HG03045 (cell line): ENCODE results near the gene BPI.
"Not testable (repeated sequence)": the region's sequence is repeated elsewhere in the genome, so short reads cannot be mapped to it uniquely, and the experiment has no call there.

Experiments
- ATAC-seq: cut with Tn5 transposase; IDR thresholded peaks from one replicate; pipeline ENCODE4 v1.9.1; 2021; ENCODE audit warnings: mild to moderate bottlenecking, moderate library complexity; ENCODE audit not compliant: unreplicated experiment

Gene BPI

DNA sequence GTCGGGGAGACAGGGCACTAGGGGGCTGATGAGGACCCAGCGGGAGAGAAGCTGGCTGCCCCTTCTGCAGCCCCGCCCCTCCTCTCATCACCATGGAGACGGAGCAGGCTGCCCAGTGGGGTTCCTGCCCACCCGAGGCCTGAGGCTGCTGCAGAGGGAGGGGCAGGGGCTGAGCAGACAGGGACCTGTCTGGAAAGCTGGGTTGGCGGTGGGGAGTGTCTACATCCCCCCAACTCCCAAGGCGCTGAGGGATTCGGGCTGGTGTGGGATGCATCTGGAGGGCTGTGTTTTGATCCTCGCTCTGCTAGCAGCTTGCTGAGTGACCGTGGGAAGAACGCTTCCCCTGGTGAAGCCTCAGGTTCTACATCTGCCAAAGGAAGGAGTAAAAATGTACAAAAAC, 1.2 kb upstream of the BPI start:
- no peak for ATAC-seq

DNA sequence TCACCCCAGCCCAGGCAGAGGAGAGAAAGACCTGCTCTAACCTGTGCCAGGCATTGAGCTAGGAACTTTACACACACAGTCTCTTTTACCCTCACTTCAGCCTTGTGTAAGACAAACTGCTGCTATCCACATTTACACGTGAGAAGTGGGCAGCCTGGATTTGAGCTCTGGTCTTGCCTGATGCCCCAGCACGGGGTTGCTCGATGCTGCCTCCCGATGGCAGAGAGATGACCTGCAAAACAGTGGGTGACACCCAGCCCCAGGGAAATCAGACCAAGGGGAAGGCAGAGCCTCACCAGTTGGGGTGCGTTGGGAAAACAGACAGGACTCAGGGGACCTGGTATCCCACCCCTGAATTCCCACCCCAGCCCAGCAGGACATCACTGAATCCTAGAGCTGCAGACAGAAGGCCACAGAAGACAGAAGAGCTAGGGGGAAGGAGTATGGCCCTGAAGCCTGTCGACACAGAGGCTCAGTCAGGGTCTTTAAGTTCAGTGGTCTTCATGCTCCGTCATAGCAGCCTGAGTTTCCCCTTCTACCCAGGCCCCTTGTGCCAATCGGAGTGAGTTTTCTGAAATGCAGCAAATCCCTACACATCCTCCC, 990 bp downstream of the BPI start:
- no peak for ATAC-seq

DNA sequence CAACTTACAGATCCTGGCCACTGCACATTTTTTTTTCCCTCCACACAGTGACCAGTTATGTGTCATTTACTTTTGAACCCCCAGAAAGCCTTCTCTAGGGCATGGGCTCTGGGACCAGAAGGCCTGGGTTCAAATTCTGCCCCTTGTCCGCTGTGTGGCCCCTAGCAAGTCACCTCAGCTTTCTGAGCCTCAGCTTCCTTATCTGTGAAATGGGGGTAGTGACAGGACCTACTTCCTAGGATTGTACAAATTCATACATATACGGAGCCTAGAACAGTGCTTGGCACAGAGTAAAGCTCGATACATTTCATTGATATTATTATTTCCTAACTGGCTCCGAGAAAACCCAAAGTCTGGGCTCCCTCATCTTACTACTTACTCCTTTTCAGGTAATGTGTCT, 1.6 kb downstream of the BPI start:
- no peak for ATAC-seq

DNA sequence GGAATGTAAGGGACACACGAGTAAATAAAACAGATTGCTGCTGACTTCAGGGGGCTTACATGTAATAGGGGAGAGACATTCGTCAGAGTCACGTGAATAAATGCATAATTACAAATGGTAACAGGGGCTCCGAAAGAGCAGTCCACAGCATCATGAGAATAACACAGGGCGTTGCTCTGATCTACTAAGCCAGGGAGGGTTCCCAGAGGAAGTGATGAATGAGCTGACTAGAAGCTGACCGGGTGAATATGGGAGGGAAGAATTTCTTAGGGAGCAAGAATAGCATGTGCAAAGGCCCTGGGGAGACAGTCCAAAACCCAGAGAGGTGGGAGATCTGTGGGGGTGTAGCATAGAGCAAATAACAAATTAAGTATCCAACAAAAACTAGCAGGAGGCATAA, 2.4 kb downstream of the BPI start:
- ATAC-seq = no peak

DNA sequence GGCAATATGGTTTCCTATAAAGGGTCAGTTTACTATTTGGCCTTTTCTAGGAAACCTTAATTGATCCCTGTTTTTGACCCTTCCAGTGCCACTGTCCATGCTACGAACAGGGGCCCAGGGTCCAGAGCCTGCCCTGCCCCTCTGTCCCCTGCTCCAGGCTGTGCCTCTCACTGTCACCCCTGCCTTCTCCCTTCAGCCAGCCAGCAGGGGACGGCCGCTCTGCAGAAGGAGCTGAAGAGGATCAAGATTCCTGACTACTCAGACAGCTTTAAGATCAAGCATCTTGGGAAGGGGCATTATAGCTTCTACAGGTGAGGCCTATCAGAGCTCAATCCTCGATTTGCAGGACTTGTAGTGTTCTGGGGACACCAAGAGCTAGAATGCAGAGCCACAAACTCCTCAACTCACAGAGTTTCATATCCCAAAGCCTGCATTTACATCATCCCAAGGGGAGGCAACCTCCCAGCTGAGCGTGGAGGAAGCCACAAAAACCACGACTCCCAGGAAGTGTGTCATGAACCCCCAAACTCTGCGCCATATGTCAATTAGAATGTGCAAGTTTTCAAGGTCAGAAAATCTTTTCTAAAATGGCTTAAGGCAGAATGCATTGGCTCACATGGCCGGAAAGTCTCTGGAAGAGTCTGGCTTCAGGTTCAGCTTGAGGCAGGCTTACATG, 3.6 kb downstream of the BPI start:
- no peak for ATAC-seq

DNA sequence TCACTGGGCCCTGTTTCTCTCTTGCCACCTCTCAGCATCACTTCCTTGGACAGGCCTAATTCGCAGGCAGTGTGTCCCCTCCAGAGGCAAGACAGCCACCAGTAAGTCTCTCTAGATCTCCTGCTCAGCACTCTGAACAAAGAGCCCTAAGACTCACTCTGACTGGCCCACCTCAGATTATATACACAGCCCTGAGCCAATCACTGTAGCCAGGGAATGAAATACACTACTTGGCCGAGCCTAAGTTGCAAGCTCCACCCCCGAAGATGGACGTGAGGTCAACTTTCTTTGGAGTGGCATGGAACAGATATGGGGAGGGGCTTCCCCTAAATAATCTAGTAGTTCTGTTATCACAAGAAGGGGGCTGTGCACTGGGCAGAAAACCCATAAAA, 4.1 kb downstream of the BPI start:
- ATAC-seq = no peak

DNA sequence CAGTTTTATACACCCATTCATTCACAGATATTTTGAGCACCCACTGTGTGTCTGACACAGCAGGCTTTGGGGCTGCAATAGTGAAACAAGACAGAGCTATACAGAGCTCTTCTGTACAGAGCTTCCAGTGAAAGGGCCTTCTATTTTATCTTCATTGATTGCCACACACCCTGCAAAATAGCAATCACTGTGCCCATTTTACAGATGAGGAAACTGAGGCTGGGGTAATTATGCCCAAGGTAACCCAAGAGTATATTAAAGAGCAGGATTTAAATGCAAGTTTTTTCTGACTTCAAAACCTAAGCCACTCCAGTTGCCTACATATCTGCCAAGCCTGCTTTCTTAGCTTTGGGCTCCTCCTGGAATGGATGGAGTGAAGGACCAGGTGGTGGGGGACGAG, 4.5 kb downstream of the BPI start:
- no peak for ATAC-seq

DNA sequence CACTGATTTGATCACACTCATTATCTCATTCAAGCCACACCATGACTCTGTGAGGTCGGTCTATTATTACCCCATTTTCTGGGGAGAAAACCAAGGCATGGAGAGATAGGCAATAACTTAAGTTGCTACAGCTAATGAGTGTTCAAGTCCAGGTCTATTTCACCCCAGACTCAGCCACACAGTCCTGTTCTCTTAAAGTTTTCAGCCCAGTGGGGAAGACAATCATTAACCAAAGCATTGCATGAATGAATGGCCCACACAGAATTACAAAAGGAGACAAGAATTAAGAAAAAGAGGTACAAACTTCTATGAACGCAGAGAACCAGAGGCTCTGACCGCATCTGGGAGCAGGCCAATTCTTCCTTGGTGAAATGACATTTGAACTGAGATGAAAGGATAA, 7.1 kb downstream of the BPI start:
- ATAC-seq = no peak

DNA sequence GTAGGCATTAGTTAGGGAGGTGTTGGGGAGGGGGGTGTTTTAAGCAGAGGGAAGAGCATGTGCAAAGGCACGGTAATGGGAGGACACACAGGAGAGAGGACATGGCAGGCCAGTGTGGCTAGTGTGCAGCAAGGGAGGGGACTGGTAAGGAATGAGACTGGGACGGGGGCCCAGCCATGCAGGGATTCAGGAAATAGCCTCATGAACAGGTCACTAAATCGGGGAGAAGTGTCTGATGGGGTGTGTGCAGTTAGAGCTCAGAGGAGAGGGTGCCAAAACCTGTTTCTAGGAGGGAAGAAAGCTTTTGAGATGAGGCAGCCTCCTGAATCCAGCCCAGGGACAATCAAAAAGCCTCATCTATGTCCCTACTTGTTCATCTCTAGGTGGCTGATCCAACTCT, 7.5 kb downstream of the BPI start:
- no peak for ATAC-seq

DNA sequence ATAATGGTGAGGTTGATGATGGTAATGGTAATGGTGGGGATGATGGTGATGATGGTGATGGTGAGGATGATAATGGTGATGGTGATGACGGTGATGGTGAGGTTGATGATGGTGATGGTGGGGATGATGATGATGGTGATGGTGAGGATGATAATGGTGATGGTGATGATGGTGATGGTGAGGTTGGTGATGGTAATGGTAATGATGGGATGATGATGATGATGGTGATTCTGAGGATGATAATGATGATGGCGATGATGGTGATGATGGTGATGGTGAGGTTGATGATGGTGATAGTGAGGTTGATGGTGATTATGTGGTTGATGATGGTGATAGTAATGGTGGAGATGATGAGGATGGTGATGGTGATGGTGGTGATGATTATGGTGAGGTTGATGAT, 9.7 kb downstream of the BPI start:
- no peak for ATAC-seq

DNA sequence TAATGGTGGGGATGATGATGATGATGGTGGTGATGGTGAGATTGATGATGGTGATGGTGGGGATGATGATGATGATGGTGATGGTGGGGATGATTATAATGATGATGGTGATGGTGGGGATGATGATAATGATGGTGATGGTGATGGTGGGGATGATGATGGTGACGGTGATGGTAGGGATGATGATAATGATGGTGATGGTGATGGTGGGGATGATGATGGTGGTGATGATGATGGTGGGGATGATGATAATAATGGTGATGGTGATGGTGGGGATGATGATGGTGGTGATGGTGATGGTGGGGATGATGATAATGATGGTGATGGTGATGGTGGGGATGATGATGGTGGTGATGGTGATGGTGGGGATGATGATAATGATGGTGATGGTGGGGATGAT, 10.4 kb downstream of the BPI start:
- not testable (repeated sequence) for ATAC-seq

DNA sequence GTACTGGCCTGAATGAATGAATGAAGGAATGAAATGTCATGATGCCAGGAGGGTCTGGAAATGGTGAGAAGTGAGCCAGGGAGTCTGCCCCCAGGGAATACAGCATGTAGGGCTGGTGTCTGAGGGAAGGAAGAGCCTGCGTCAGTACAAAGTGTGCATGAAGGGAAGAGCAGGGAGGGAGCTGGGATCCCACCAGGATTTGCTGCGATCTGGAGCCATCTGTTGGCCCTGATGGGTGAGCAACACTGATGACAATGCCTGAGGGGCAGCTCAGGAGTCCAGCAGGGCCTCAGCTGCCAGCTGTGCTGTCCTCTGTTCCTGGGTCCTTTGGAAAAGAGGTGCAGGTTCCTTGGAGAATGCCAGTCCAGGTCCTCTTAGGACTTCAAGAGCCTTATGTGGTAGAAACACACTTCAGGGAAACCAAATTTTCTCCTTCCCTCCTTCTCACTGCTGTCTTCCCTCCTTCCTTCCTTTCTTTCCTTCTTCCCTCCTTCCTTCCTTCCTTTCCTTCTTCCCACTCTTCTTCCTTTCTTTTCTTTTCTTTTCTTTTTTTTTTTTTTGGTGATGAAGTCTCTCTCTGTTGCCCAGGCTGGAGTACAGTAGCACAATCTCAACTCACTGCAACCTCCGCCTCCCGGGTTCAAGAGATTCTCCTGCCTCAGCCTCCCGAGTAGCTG, 11.5 kb downstream of the BPI start:
- ATAC-seq = no peak

DNA sequence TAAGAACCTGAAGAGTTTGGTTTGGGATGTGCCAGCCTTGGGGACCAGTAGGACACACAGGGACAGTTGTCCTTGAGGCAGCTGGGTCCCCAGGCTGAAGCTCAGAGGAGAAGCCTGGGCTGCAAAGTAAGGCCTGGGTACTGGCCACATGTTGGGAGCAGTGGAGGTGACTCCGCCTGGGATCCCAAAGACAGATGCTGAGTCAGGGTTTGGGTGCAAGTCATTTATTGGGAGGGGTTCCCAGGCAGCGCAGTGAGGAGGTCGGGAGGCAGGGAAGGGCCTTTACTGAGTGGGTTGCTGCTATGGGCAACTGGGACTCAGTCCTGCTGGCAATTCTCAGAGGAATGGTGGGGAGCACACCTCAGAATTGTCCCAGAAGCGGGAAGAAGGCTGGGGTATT, 12.4 kb downstream of the BPI start:
- ATAC-seq = no peak

DNA sequence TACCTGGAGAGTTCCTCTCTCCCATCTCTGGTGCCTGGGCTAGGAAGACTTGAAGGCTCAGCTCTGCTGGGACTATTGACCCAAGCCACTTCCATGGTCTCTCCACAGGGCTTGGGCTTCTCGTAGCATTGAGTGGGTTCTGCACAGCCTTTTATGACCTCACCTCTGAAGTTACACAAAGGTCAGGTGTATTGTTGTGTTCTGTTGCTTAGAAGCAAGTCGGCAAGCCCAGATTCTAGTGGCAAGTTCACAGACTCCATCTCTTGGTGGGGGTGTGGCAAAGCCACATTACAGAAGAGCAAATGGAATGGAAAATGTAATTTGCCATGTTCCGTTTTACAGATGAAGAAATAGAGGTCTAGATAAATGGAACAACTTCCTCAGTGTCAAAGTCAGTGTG, 13.5 kb downstream of the BPI start:
- no peak for ATAC-seq

DNA sequence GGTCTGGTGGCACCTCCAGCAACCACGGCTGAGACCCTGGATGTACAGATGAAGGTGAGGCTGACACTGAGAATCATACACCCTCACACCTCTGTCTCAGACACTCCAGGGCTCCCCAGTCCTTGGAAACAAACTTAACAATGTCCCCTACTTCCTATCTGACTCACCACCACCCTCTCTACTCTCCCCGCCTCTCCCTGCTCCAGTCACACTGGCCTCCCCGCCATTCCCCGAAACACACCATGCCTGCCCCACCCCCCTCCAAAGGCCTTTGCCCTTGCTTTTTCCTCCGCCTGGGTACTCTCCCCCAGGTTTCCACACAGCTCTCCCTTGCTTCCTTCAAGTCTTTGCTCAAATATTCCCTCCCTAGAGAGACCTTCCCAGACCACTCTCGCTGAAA, 16.3 kb downstream of the BPI start:
- ATAC-seq = no peak

DNA sequence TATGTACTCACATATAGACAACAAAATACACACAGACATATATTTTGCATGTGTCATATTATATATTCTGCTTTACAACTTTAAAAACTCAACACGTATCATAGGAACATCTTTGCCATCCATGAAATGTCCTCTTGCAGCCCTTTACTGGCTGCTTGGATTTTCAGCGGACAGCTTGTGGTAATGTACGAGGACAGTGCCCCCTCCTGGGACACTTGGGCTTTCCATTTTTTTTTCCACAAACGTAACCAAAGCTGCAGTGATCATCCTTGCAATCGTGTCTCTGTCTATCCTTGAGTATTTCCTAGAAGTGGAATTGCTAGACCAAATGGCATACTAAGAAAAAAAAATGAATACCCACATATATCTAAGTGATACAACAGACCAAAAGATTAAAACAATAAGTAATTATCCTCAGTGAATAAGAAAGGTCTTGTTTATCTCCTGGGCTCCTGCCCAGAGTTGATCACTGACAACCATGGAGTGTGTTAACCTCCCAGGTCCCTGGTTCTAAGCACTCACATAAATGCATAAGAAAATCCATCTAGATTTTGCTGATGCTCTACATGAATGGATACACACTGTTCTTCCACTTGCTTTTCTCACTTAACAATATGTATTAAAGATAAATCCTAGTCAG, 18.1 kb downstream of the BPI start:
- no peak for ATAC-seq

DNA sequence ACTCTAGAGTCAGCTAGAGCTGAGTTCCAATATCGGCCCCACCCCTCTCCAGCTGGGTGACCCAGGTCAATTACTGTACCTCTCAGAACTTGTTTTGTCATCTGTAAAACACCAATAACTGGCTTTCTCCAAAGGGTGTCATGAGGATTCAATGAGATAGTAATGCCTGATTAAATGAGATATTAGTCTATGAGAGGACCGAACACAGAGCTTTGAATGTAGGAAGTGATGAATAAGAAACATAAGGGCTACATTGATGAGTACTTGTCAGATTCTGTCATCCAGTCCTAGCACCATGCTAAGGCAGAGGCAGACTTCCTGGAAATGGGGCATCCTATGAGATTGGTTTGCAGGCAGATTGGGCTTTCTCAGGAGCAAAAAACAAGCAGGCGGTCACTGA, 20.2 kb downstream of the BPI start:
- no peak for ATAC-seq

DNA sequence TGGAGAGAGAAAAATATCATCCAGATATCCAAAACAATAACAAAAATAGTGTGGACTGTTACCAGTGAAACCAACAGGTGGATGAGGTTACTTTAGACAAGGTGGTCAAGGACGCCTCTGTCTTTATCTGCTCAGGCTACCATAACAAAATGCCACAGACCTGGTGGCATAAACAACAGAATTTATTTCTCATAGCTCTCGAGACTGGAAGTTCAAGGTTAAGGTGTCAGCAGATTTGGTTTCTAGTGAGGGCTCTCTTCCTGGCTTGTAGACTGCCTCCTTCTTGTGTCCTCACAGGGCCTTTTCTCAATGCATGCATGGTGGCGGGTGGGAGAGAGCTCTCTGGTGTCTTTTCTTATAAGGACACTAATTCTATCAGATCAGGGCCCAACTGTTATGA, 21.2 kb downstream of the BPI start:
- no peak for ATAC-seq

DNA sequence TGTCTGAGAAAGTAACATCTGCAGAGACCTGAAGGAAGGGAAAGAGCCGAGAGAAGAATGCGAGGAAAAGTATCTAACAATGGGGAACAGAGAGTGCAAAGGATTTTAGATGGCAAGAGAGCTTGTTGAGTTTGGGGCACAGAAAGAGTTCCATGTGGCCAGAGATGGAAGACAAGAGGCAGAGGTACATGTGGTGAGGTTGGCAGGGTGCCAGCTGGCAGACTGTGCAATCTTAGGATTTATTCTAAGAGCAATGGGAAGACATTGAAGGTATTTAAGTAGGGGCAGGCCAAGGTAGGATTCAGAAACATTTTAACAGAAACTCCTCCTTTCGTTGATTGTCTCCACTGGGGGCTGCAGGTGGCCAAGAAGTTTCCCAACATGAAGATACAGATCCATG, 21.9 kb downstream of the BPI start:
- ATAC-seq = no peak

DNA sequence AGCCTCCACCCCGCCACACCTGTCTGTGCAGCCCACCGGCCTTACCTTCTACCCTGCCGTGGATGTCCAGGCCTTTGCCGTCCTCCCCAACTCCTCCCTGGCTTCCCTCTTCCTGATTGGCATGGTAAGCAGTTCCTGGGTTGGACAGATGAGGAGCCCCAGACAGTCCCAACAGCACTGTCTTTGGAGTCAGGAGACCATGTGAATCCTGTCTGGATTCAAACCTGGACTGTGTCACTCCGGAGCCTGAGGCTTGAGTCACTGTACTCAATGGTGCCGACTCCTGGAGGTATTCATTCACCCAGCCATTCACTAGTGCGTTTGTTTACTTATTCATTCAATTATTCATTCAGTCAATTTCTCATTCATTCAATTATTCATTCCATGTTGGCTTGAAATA, 22.4 kb downstream of the BPI start:
- ATAC-seq = no peak

DNA sequence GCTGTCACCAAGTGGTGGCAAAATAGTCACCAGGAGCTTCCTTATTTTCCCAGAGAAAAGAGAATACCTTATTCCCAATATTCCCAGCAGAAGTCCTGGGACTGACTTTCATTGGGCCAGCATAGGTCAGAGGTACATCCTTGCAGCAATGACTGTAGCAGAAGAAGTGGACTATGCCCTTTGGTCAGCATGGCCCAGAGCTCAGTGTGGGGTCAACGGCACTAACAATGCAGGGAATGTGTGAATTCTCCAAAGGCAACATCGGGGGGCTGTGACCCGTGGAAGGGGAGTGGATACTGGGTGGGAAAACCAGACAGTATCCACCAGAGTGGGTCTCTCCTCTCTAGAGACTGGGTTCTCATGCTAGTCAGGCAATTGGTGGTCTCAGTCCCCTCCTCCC, 26.7 kb downstream of the BPI start:
- ATAC-seq = no peak

DNA sequence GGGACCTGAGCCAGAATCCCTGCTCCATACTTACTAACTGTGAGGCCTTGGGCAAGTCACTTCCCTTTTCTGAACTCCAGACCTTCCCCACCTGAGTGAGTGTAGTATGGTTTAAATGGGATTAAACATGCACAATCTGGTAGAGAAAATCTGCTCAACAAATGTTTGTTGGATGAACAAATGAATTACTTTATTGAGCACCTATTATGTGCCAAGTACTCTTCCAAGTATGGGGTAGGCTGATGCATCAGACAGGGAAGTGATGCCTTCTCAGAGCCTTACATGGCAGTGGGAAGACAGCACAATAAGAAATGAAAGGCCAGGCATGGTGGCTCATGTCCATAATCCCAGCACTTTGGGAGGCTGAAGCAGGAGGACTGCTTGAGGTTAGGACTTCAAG, 27.3 kb downstream of the BPI start:
- ATAC-seq = no peak
